ENCODE data around the gene RNU6-1.

Gene RNU6-1

GRCh38 chr15:67812241-67812644, 27.6 kb downstream of the RNU6-1 start:
- no peaks in the 10 kb centered on the region for H3K27me3 ChIP-seq (ENCODE audit: insufficient read depth, low read length)
- peak overlapping the region; percentile 67 for H3K27ac ChIP-seq (ENCODE audit: low read depth, low read length, poor library complexity, severe bottlenecking)
- H3K9me2 ChIP-seq (ENCODE audit: low read depth, low read length) = no peaks in the 10 kb centered on the region
- no peaks in the 10 kb centered on the region for H4K20me1 ChIP-seq (ENCODE audit: insufficient read depth, low read length)
- no peaks in the 10 kb centered on the region for H3F3A ChIP-seq (ENCODE audit: insufficient read depth, low read length)
- 0 out of 2 replicates have a peak, but pooled peaks cover 3% of the 10 kb centered on the region for H3K9me3 ChIP-seq (ENCODE audit: low read length)
- no peak for TF ChIP-seq EZH2 (IDR thresholded peaks at IDR 0.05; ENCODE audit: borderline replicate concordance, low read length)
- TF ChIP-seq, protein P1, sequence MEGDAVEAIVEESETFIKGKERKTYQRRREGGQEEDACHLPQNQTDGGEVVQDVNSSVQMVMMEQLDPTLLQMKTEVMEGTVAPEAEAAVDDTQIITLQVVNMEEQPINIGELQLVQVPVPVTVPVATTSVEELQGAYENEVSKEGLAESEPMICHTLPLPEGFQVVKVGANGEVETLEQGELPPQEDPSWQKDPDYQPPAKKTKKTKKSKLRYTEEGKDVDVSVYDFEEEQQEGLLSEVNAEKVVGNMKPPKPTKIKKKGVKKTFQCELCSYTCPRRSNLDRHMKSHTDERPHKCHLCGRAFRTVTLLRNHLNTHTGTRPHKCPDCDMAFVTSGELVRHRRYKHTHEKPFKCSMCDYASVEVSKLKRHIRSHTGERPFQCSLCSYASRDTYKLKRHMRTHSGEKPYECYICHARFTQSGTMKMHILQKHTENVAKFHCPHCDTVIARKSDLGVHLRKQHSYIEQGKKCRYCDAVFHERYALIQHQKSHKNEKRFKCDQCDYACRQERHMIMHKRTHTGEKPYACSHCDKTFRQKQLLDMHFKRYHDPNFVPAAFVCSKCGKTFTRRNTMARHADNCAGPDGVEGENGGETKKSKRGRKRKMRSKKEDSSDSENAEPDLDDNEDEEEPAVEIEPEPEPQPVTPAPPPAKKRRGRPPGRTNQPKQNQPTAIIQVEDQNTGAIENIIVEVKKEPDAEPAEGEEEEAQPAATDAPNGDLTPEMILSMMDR (IDR thresholded peaks at IDR 0.05; ENCODE audit: low read length) = no peak
- H3K9ac ChIP-seq (ENCODE audit: low read length) = peak overlapping the region; percentile 28; the same call in 1 of the 2 replicates
- H2AFZ ChIP-seq (ENCODE audit: low read length) = no peak overlapping the region
- H3K79me2 ChIP-seq (ENCODE audit: insufficient read depth, low read length) = no peaks in the 10 kb centered on the region
- peaks cover 34% of the 10 kb centered on the region for H3K4me1 ChIP-seq (ENCODE audit: insufficient read depth, low read length, severe bottlenecking)
- H3K4me3 ChIP-seq (ENCODE audit: low read depth, low read length, poor library complexity, severe bottlenecking) = peak overlapping the region; percentile 30
- peak overlapping the region; percentile 50 for H3K4me2 ChIP-seq (ENCODE audit: low read length)
- no peaks in the 10 kb centered on the region for H3K36me3 ChIP-seq (ENCODE audit: insufficient read depth, low read length)

- H3K4me2 ChIP-seq (ENCODE audit: low read length) = no peak overlapping the region
- H3K27me3 ChIP-seq (ENCODE audit: insufficient read depth, low read length) = no peaks in the 10 kb centered on the region
- H3K4me3 ChIP-seq (ENCODE audit: low read depth, low read length, poor library complexity, severe bottlenecking) = no peak overlapping the region
- H3K27ac ChIP-seq (ENCODE audit: low read depth, low read length, poor library complexity, severe bottlenecking) = no peak overlapping the region
- no peaks in the 10 kb centered on the region for H3K9me3 ChIP-seq (ENCODE audit: low read length)
- H3K9ac ChIP-seq (ENCODE audit: low read length) = no peak overlapping the region
- H3K79me2 ChIP-seq (ENCODE audit: insufficient read depth, low read length) = no peaks in the 10 kb centered on the region
- H4K20me1 ChIP-seq (ENCODE audit: insufficient read depth, low read length) = no peaks in the 10 kb centered on the region
- TF ChIP-seq, protein P1 (IDR thresholded peaks at IDR 0.05; ENCODE audit: low read length) = no peak
- TF ChIP-seq EZH2 (IDR thresholded peaks at IDR 0.05; ENCODE audit: borderline replicate concordance, low read length) = no peak
- no peaks in the 10 kb centered on the region for H3F3A ChIP-seq (ENCODE audit: insufficient read depth, low read length)
- H3K9me2 ChIP-seq (ENCODE audit: low read depth, low read length) = no peaks in the 10 kb centered on the region
- no peak overlapping the region for H2AFZ ChIP-seq (ENCODE audit: low read length)
- no peaks in the 10 kb centered on the region for H3K36me3 ChIP-seq (ENCODE audit: insufficient read depth, low read length)
- H3K4me1 ChIP-seq (ENCODE audit: insufficient read depth, low read length, severe bottlenecking) = peaks cover 58% of the 10 kb centered on the region
These were observed 30.0 kb downstream of the RNU6-1 start for GRCh38 chr15:67809866-67810265.

GRCh38 chr15:67809441-67809840, 30.4 kb downstream of the RNU6-1 start:
- H3K9ac ChIP-seq (ENCODE audit: low read length) = no peak overlapping the region
- H3K4me1 ChIP-seq (ENCODE audit: insufficient read depth, low read length, severe bottlenecking) = peaks cover 62% of the 10 kb centered on the region
- H3K9me2 ChIP-seq (ENCODE audit: low read depth, low read length) = no peaks in the 10 kb centered on the region
- no peaks in the 10 kb centered on the region for H3K9me3 ChIP-seq (ENCODE audit: low read length)
- H3K27ac ChIP-seq (ENCODE audit: low read depth, low read length, poor library complexity, severe bottlenecking) = peak overlapping the region; percentile 38
- TF ChIP-seq EZH2 (IDR thresholded peaks at IDR 0.05; ENCODE audit: borderline replicate concordance, low read length) = no peak
- TF ChIP-seq, protein P1 (IDR thresholded peaks at IDR 0.05; ENCODE audit: low read length) = no peak
- H3K36me3 ChIP-seq (ENCODE audit: insufficient read depth, low read length) = no peaks in the 10 kb centered on the region
- H4K20me1 ChIP-seq (ENCODE audit: insufficient read depth, low read length) = no peaks in the 10 kb centered on the region
- H3K4me2 ChIP-seq (ENCODE audit: low read length) = no peak overlapping the region
- H3K4me3 ChIP-seq (ENCODE audit: low read depth, low read length, poor library complexity, severe bottlenecking) = no peak overlapping the region
- no peak overlapping the region for H2AFZ ChIP-seq (ENCODE audit: low read length)
- no peaks in the 10 kb centered on the region for H3F3A ChIP-seq (ENCODE audit: insufficient read depth, low read length)
- H3K79me2 ChIP-seq (ENCODE audit: insufficient read depth, low read length) = no peaks in the 10 kb centered on the region
- H3K27me3 ChIP-seq (ENCODE audit: insufficient read depth, low read length) = no peaks in the 10 kb centered on the region

All from OCI-LY1 (cell line).